Stomach (tissue), 9 donors: ENCODE measurements around the gene CFAP74. TPM values are rescaled to one million over a fixed set of nuclear protein-coding genes. Genes with fewer than 3 reads are reported as not detected.
A peak's percentile ranks its signal among the peaks of the same experiment; 100 is the strongest.
"Not testable (repeated sequence)": the region's sequence is repeated elsewhere in the genome, so short reads cannot be mapped to it uniquely, and the experiment has no call there.

Experiments used
- DNase-seq, 2 donors: peaks; one replicate each; pipeline versions ENCODE4 v3.0.0 to v3.0.0-alpha.2; 2013 to 2019
- H3K27ac ChIP-seq, 5 donors: fragments of 200-600 bp in 4 of 5; sonication (generic) in 4 of 5; one replicate each; pipeline ENCODE4 v1.5.1; 2013 to 2019; ENCODE audit warnings: mild to moderate bottlenecking in 1 of 5, moderate library complexity in 1 of 5
- H3K27me3 ChIP-seq, 3 donors: fragments of 200-600 bp; sonication (generic); one replicate each; pipeline ENCODE4 v1.5.1; 2017 to 2019; ENCODE audit warnings: mixed run types in 1 of 3
- H3K36me3 ChIP-seq, 4 donors: fragments of 200-600 bp; sonication (generic); 1 replicate in 3 of 4; 2 replicates in 1 of 4; pipeline ENCODE4 v1.5.1; 2016 to 2019
- H3K4me1 ChIP-seq, 4 donors: fragments of 200-600 bp; sonication (generic); one replicate each; pipeline ENCODE4 v1.5.1; 2016 to 2019
- H3K4me3 ChIP-seq, 4 donors: fragments of 200-600 bp; sonication (generic) in 3 of 4; one replicate each; pipeline ENCODE4 v1.5.1; 2016 to 2019; ENCODE audit warnings: mild to moderate bottlenecking in 1 of 4
- H3K9me3 ChIP-seq, 4 donors: fragments of 200-600 bp; sonication (generic); one replicate each; pipeline ENCODE4 v1.5.1; 2016 to 2019
- EP300 ChIP-seq: sonication (generic); formaldehyde crosslinking; IDR thresholded peaks from one replicate; pipeline ENCODE4 v1.6.1; 2017; ENCODE audit warnings: antibody characterized with exemption
- POLR2A ChIP-seq, 4 donors: fragments of 450-650 bp; IDR thresholded peaks; one replicate each; pipeline ENCODE4 v1.6.1; 2016; ENCODE audit warnings: antibody characterized with exemption in 4 of 4, control low read depth in 2 of 4, mild to moderate bottlenecking in 1 of 4, moderate library complexity in 1 of 4
- POLR2AphosphoS5 ChIP-seq, 3 donors: sonication (generic); formaldehyde crosslinking; IDR thresholded peaks; one replicate each; pipeline ENCODE4 v1.6.1; 2016; ENCODE audit warnings: antibody characterized with exemption in 3 of 3
- WGBS, 5 donors: extraction: QIAGEN DNeasy Blood & Tissue Kit in 3 of 5; methylation state at CpG; one replicate each; pipeline versions ENCODE4 v1.1.5 to v1.1.7; 2013 to 2018; 5-methylcytosine and 5-hydroxymethylcytosine counted together
- intact Hi-C: fragments of 100-400 bp; cut with DNase I; formaldehyde crosslinking; loops from one replicate; pipeline ENCODE4 v1.15.1; 2023; ENCODE audit warnings: low total_unique reads
- polyA plus RNA-seq, 3 donors: library from polyadenylated mRNA; stranded (reverse); fragments of 200-250 nt; gene quantifications; one replicate each; pipeline ENCODE4 v1.2.3, GENCODE V29; 2013
- total RNA-seq, 5 donors: library from RNA; depleted of rRNA; stranded (reverse); fragments of >200 nt; gene quantifications; one replicate each; pipeline versions ENCODE4 v1.1.0 to v1.2.3, GENCODE V29; 2014 to 2016
- TF ChIP-seq, protein P1 (sequence below), 7 experiments: fragments of 450-650 bp in 4 of 7; fragments of 200-600 bp in 3 of 7; sonication (generic) in 3 of 7; IDR thresholded peaks; one replicate each; pipeline ENCODE4 v1.5.1; 2016 to 2019; ENCODE audit warnings: antibody characterized with exemption in 7 of 7, control low read depth in 2 of 7, mild to moderate bottlenecking in 1 of 7
- donor health status: healthy with polysubstance abuse.
- donor health status: Bipolar disorder and iron deficiency.
- donor health status: healthy.

The CFAP74 gene
- total and polyA plus RNA-seq, 8 donors, result under 0.01 TPM; not detected in 7

- intact Hi-C loops, result no loop called here
- H3K4me1 ChIP-seq, result peaks cover 29 to 83% (median 74%) of the 10 kb centered on the region in 4 donors
- 0 to 1% (median 1%) methylated on average over 13 to 137 of the region's 137 CpGs for WGBS, 5 donors
Observed at GRCh38 chr1:1890506-1891348, 112.9 kb downstream of the CFAP74 start, which contains the start of gene GNB1. GNB1 (minus strand) TSS chr1:1891087; CDS start chr1:1825453, 65,634 bp downstream.

DNA sequence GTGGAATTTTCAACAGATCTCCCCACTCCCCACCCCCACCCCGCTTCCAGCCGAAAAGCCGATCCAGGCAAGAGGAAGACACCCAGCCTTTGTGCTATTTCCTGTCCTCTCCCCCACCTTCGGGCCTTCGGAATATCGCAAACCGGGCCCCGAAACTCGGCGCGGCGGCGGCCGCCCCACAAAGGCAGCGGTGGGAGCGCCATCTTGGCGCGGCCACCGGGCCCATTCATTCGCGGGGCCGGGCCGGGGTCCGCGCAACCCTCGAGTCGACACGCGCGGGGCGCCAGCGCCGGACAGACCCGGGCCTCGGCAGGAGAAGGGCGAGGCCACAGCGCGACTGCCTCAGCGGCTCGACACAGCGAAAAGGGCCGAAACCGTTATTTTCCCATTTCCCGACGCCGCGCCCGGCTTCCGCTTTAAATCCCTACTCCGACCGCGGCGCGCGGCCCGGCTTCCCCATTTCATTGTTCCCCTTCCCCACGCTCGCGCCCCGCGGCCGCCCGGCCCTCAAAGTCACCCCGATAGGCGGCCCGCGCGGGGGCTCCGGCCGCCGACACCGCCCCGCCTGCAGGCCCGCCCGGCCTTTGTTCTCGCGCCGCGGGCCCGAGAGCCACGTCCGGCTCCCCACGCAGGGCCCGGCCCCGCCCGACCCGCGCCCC is 113.6 kb downstream of the CFAP74 start:
- Histone ChIP-seq H3K9me3 (no peaks in the 10 kb centered on the region), H3K4me3 (peak overlapping the region; percentile 77 to 94 (median 86)), H3K27me3 (peaks cover 0 to 12% (median 0%) of the 10 kb centered on the region in 3 donors), H3K27ac (peak overlapping the region; percentile 87 to 100 (median 96)), H3K36me3 (peaks cover 0 to 2% (median under 1%) of the 10 kb centered on the region in 4 donors), H3K4me1 (peaks cover 29 to 80% (median 69%) of the 10 kb centered on the region in 4 donors)
- TF ChIP-seq EP300, result no peak
- DNase-seq, result peak; percentile 62 to 71
- 0 to 1% (median 0%) methylated on average over 7 to 88 of the region's 88 CpGs for WGBS, 5 donors
- intact Hi-C loops, result no loop called here

More at GRCh38 chr1:1890506-1891348, 112.9 kb downstream of the CFAP74 start, which contains the start of gene GNB1:
- peaks cover 0 to 19% (median 0%) of the 10 kb centered on the region in 3 donors for H3K27me3 ChIP-seq
- peak; percentile 91 to 96 for DNase-seq
- no peaks in the 10 kb centered on the region for H3K36me3 ChIP-seq
- peak within 1 kb of the TSS; percentile 94 to 100 (median 96) for H3K27ac ChIP-seq
- H3K4me3 ChIP-seq, result peak within 1 kb of the TSS; percentile 77 to 94 (median 86)
- TF ChIP-seq, protein P1, sequence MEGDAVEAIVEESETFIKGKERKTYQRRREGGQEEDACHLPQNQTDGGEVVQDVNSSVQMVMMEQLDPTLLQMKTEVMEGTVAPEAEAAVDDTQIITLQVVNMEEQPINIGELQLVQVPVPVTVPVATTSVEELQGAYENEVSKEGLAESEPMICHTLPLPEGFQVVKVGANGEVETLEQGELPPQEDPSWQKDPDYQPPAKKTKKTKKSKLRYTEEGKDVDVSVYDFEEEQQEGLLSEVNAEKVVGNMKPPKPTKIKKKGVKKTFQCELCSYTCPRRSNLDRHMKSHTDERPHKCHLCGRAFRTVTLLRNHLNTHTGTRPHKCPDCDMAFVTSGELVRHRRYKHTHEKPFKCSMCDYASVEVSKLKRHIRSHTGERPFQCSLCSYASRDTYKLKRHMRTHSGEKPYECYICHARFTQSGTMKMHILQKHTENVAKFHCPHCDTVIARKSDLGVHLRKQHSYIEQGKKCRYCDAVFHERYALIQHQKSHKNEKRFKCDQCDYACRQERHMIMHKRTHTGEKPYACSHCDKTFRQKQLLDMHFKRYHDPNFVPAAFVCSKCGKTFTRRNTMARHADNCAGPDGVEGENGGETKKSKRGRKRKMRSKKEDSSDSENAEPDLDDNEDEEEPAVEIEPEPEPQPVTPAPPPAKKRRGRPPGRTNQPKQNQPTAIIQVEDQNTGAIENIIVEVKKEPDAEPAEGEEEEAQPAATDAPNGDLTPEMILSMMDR (IDR thresholded peaks at IDR 0.05), result no peak
- peak; percentile 69 to 90 (median 88) for TF ChIP-seq POLR2AphosphoS5 (IDR thresholded peaks at IDR 0.05)
- H3K9me3 ChIP-seq, result no peaks in the 10 kb centered on the region

GRCh38 chr1:1889090-1889750 is 114.4 kb downstream of the CFAP74 start:
- WGBS, 5 donors, result 5 to 9% (median 6%) methylated on average over 9 of the region's 9 CpGs
- Histone ChIP-seq H3K27me3 (peaks cover 0 to 4% (median 0%) of the 10 kb centered on the region in 3 donors), H3K9me3 (no peaks in the 10 kb centered on the region), H3K4me1 (peaks cover 31 to 80% (median 64%) of the 10 kb centered on the region in 4 donors), H3K4me3 (peak overlapping the region; percentile 77 to 94 (median 86)), H3K36me3 (peaks cover 0 to 9% (median 7%) of the 10 kb centered on the region in 4 donors), H3K27ac (peak overlapping the region in 4 of 5 donors; percentile 87 to 100 (median 96))
- intact Hi-C loops, result no loop called here
- TF ChIP-seq POLR2AphosphoS5 (IDR thresholded peaks at IDR 0.05) (no peak), POLR2A (IDR thresholded peaks at IDR 0.05) (no peak), EP300 (no peak)
- TF ChIP-seq, protein P1 (IDR thresholded peaks at IDR 0.05), result no peak
- DNase-seq, result no peak

- H3K4me1 ChIP-seq, result peaks cover 49 to 94% (median 72%) of the 10 kb centered on the region in 4 donors
- H3K4me3 ChIP-seq, DNase-seq, H3K27me3 ChIP-seq, intact Hi-C loops, H3K9me3 ChIP-seq: not testable (repeated sequence)
- H3K27ac ChIP-seq, result peak overlapping the region in 2 of 5 donors; percentile 9 to 22
- 72 to 79% (median 76%) methylated on average over 11 of the region's 11 CpGs for whole genome bisulfite sequencing, 5 donors
- peaks cover 0 to 13% (median 9%) of the 10 kb centered on the region in 4 donors for H3K36me3 ChIP-seq
Observed at GRCh38 chr1:1883890-1884289, 119.7 kb downstream of the CFAP74 start.
